Hepatocyte (in vitro differentiated cells): Measurements from ENCODE around the gene TGM3.

Experiments
- CTCF ChIP-seq: fragments of 200-600 bp; sonication (generic); IDR thresholded peaks from 2 replicates; pipeline ENCODE4 v1.5.1; 2016; ENCODE audit warnings: antibody characterized with exemption, mild to moderate bottlenecking; ENCODE audit not compliant: poor library complexity
- EZH2 ChIP-seq: fragments of 200-600 bp; sonication (generic); IDR thresholded peaks from 2 replicates; pipeline ENCODE4 v1.6.1; 2016; ENCODE audit warnings: antibody characterized with exemption, mild to moderate bottlenecking, borderline replicate concordance
- EZH2phosphoT487 ChIP-seq: fragments of 200-600 bp; sonication (generic); IDR thresholded peaks from one replicate; pipeline ENCODE4 v1.6.1; 2018; ENCODE audit warnings: antibody characterized with exemption, mild to moderate bottlenecking, low read depth, moderate library complexity; ENCODE audit not compliant: unreplicated experiment, severe bottlenecking

GRCh38 chr20:2298701-2299100, 2.9 kb downstream of the TGM3 start:
- TF ChIP-seq CTCF (no peak), EZH2 (no peak), EZH2phosphoT487 (no peak)
